Measurements from ENCODE around the gene NRDC. TPM values are rescaled to one million over a fixed set of nuclear protein-coding genes. Genes with fewer than 3 reads are reported as not detected.

The NRDC gene
- total RNA-seq, 3 donors from 2014 or later: 83.3 to 119 (median 91.4) TPM

- ATAC-seq (peak; percentile 10), DNase-seq (no peak)
- no peaks in the 10 kb centered on the region for H3K4me1 ChIP-seq (ENCODE audit: low read depth)
- intact Hi-C loops (cut with DNase I, micrococcal nuclease): no loop called here
- no peaks in the 10 kb centered on the region for H3K36me3 ChIP-seq (ENCODE audit: low read depth)
- H3K4me3 ChIP-seq: no peak overlapping the region
- no peaks in the 10 kb centered on the region for H3K9me3 ChIP-seq
- no peak for TF ChIP-seq CTCF (IDR thresholded peaks at IDR 0.05)
Observed at GRCh38 chr1:51791888-51792287, 86.6 kb downstream of the NRDC start.

GRCh38 chr1:51790385-51790784 is 88.1 kb downstream of the NRDC start:
- intact Hi-C loops (cut with DNase I, micrococcal nuclease): no loop called here
- DNase-seq (no peak), ATAC-seq (no peak)
- H3K4me3 ChIP-seq: no peak overlapping the region
- no peaks in the 10 kb centered on the region for H3K4me1 ChIP-seq (ENCODE audit: low read depth)
- H3K9me3 ChIP-seq: no peaks in the 10 kb centered on the region
- TF ChIP-seq CTCF (IDR thresholded peaks at IDR 0.05): no peak
- H3K36me3 ChIP-seq (ENCODE audit: low read depth): no peaks in the 10 kb centered on the region

- no peak for TF ChIP-seq CTCF (IDR thresholded peaks at IDR 0.05)
- DNase-seq (no peak), ATAC-seq (no peak)
- no peaks in the 10 kb centered on the region for H3K4me1 ChIP-seq (ENCODE audit: low read depth)
- no peaks in the 10 kb centered on the region for H3K9me3 ChIP-seq
- H3K4me3 ChIP-seq: no peak overlapping the region
- H3K36me3 ChIP-seq (ENCODE audit: low read depth): no peaks in the 10 kb centered on the region
- intact Hi-C loops (cut with DNase I, micrococcal nuclease): no loop called here
Observed at GRCh38 chr1:51789342-51789741, 89.2 kb downstream of the NRDC start.

- ATAC-seq (no peak), DNase-seq (no peak)
- intact Hi-C loops (cut with DNase I, micrococcal nuclease): no loop called here
- Histone ChIP-seq H3K4me3 (no peak overlapping the region), H3K9me3 (no peaks in the 10 kb centered on the region), H3K4me1 (ENCODE audit: low read depth) (no peaks in the 10 kb centered on the region), H3K36me3 (ENCODE audit: low read depth) (no peaks in the 10 kb centered on the region)
- TF ChIP-seq CTCF (IDR thresholded peaks at IDR 0.05): no peak
Observed at GRCh38 chr1:51788938-51789337, 89.6 kb downstream of the NRDC start.

- no peak for ATAC-seq
- Histone ChIP-seq H3K4me3 (no peak overlapping the region), H3K9me3 (no peaks in the 10 kb centered on the region), H3K4me1 (ENCODE audit: low read depth) (no peaks in the 10 kb centered on the region), H3K36me3 (ENCODE audit: low read depth) (no peaks in the 10 kb centered on the region)
- TF ChIP-seq CTCF (IDR thresholded peaks at IDR 0.05): no peak
- intact Hi-C loops (cut with DNase I, micrococcal nuclease): no loop called here
- DNase-seq: no peak
Observed at GRCh38 chr1:51784997-51785421, 93.5 kb downstream of the NRDC start.

GRCh38 chr1:51780927-51781326 is 97.6 kb downstream of the NRDC start:
- DNase-seq: no peak
- TF ChIP-seq CTCF (IDR thresholded peaks at IDR 0.05): no peak
- no peaks in the 10 kb centered on the region for H3K4me1 ChIP-seq (ENCODE audit: low read depth)
- no peak overlapping the region for H3K4me3 ChIP-seq
- intact Hi-C loops (cut with DNase I, micrococcal nuclease): no loop called here
- no peaks in the 10 kb centered on the region for H3K9me3 ChIP-seq
- ATAC-seq: no peak
- no peaks in the 10 kb centered on the region for H3K36me3 ChIP-seq (ENCODE audit: low read depth)

Data from mucosa of descending colon (tissue), 3 donors.